GM10266 (cell line): ENCODE results near the gene HCRTR2.
"Not testable (repeated sequence)": the region's sequence is repeated elsewhere in the genome, so short reads cannot be mapped to it uniquely, and the experiment has no call there.

ENCODE experiments used
- DNase-seq: peaks from one replicate; pipeline ENCODE4 v3.0.0; 2012; ENCODE audit errors: extremely low spot score
- TF ChIP-seq, protein P1 (sequence below): IDR thresholded peaks from 2 replicates; pipeline ENCODE4 v1.5.1; 2012; ENCODE audit warnings: mild to moderate bottlenecking, low read depth; ENCODE audit not compliant: control insufficient read depth, insufficient read depth; ENCODE audit errors: missing control alignments

The HCRTR2 gene

DNA sequence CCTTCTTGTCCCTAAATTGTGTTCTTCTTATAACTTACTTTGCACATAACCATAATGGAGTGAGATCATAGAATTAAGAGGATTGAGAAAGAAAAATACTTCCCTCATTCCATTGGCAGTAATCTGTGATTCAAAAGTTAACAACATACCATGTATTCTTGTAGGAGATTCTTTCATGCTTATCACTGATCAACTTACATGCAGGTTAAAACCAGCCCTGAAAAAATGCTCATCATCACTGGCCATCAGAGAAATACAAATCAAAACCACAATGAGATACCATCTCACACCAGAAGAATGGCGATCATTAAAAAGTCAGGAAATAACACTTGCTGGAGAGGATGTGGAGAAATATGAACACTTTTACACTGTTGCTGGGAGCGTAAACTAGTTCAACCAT lies 116.4 kb downstream of the HCRTR2 start:
- TF ChIP-seq, protein P1, sequence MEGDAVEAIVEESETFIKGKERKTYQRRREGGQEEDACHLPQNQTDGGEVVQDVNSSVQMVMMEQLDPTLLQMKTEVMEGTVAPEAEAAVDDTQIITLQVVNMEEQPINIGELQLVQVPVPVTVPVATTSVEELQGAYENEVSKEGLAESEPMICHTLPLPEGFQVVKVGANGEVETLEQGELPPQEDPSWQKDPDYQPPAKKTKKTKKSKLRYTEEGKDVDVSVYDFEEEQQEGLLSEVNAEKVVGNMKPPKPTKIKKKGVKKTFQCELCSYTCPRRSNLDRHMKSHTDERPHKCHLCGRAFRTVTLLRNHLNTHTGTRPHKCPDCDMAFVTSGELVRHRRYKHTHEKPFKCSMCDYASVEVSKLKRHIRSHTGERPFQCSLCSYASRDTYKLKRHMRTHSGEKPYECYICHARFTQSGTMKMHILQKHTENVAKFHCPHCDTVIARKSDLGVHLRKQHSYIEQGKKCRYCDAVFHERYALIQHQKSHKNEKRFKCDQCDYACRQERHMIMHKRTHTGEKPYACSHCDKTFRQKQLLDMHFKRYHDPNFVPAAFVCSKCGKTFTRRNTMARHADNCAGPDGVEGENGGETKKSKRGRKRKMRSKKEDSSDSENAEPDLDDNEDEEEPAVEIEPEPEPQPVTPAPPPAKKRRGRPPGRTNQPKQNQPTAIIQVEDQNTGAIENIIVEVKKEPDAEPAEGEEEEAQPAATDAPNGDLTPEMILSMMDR: no peak
- no peak for DNase-seq

DNA sequence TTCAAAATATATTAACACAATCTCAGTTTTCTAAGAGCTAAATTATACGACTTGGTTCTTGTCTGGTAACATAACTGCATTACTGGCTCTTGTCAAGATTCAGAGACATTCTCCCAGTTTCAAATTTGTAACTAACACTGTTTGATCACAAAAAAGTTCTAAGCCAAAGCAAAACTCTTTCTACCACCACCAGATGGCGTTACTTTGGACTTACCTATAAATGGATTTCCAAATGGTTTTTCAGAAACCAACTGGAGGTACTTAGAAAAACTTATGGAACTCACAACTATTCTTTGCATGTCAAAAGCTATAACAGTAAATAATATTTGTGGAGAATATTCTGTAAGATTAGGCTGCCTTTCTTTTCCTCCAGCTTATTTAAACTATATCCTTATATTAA lies 118.8 kb downstream of the HCRTR2 start:
- DNase-seq: no peak
- TF ChIP-seq, protein P1: no peak

DNA sequence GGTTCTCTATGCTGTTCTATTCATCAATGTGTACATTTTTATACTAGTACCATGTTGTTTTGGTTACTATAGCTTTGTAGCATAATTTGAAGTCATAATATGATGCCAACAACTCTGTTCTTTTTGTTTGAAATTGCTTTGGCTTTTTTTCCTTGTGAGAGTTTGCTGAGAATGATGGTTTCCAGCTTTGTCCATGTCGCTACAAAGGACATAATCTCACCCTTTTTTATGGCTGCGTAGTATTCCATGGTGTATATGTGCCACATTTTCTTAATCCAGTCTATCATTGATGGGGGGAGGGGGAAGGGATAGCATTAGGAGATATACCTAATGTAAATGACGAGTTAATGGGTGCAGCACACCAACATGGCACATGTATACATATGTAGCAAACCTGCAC lies 122.9 kb downstream of the HCRTR2 start:
- DNase-seq: not testable (repeated sequence)

DNA sequence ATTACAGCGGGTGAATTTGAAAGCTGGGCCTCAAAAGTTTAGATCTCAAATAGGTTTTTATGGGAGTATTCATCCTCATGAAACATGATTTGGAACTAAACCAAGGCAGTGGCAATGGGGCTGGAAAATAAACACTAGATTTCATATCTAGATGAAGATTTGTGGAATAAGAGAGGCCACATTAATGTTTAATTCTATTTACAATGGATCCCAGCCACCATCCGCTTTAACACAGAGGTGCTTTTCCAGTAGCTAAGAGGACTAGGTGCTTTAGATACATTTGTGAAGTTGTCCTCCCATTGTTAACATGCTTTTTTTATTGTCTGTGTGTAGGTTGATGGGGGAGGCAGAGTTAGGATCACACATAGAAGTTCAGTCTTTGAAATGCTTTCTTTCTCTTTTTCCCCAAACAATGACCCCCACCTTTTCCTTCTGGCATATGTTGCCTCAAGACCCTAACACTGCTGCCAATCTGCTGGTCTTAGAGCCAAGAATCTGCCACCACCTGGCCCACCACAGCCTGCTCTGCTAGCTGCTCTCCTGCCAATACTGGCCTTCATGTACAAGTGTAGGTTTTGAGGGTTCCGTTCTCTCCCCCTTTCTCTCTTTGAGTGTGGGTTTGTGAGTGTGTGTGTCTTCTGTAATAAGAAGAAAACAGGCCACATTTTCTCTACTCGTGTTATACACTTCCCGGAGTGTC lies 125.1 kb downstream of the HCRTR2 start:
- TF ChIP-seq, protein P1: no peak
- DNase-seq: no peak

DNA sequence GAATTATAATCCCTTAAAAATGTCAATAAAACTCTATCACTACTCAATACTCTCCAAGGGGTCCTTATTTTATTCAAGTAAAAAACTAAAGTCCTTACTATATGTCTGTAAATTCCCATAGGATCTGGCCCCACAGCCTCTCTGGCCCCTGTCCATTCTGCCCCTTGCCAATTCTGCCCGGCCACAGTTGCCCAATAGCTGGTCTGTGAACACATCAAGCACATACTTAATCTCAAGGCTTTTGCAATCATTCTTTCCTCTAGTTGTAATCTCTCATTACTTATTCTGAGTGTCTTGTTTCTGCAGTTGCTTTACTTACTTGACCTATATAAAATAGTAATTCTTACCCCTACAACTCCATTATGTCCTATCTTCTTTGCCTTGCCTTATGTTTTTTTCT lies 130.4 kb downstream of the HCRTR2 start:
- TF ChIP-seq, protein P1: no peak
- no peak for DNase-seq

DNA sequence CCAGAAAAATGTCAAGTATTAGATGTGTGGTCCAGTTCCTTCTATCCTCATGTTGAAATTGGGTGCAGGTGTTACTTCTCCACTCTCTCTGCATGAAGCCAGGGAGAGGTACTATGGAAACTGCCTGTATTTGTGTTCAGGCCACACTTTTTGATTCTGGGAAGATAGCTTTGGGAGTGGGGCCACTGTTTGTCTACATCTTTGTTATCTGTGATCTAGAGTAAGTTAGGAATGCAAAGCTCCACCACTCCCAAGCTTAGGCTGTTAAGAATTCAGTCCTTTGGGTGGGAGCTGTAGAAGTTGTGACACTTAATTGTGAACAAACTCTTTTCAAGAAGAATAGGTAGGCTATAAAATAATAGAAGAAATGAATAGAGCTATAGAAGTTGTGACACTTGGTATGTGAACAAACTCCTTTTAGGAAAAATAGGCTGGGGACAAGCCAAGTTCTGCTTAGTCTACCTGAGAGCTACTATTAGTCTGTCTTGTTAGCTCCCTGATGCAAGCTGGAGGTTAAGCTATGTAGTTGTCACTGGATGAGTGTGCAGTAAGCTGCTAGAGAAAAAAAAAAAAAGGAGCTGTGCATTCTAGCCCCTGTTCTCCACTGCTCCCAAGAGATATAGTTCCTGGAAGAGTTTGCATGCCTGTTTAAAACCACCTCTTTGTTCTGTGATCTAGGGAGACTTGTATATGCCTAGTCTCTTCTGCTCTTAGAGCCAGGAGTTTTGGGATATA lies 145.8 kb downstream of the HCRTR2 start:
- DNase-seq: no peak

DNA sequence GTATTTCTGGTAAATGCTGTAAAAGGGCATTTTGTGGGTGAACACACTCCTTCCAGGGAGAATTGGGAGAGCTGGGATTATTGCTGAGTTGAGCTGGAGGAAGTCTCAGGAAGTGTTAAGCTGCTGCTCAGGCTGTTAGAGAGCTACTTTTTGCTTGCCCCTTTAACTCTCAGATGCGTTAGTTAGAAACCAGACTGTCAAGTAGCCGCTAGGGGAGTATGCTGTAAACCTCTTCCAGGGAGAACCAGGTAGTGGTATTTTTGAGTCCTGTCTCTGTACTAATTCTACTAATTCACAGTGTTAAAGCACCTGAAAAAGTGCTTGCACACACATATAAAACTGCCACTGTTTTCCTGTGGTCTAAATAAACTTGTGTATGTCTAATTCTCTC lies 146.4 kb downstream of the HCRTR2 start:
- TF ChIP-seq, protein P1: no peak
- no peak for DNase-seq

More for the DNA sequence above, 145.8 kb downstream of the HCRTR2 start:
- TF ChIP-seq, protein P1: no peak
